Rectal smooth muscle tissue (tissue), 1 donor: ENCODE data around the gene NSA2.
"Not testable (repeated sequence)": the region's sequence is repeated elsewhere in the genome, so short reads cannot be mapped to it uniquely, and the experiment has no call there.

Experiments
- H3K27ac ChIP-seq: one replicate; pipeline ENCODE4 v1.7.0; 2013; ENCODE audit warnings: low read depth, low read length, inconsistent platforms
- H3K27me3 ChIP-seq: one replicate; pipeline ENCODE4 v1.7.0; 2013; ENCODE audit warnings: low read length; ENCODE audit not compliant: control insufficient read depth, insufficient read depth
- H3K36me3 ChIP-seq: one replicate; pipeline ENCODE4 v1.7.0; 2013; ENCODE audit warnings: low read length; ENCODE audit not compliant: control insufficient read depth, insufficient read depth
- H3K4me1 ChIP-seq: one replicate; pipeline ENCODE4 v1.7.0; 2013; ENCODE audit warnings: low read length; ENCODE audit not compliant: control insufficient read depth, insufficient read depth
- H3K4me3 ChIP-seq: one replicate; pipeline ENCODE4 v1.7.0; 2013; ENCODE audit warnings: low read length
- H3K9ac ChIP-seq: one replicate; pipeline ENCODE4 v1.7.0; 2013; ENCODE audit warnings: low read length

Gene NSA2

DNA sequence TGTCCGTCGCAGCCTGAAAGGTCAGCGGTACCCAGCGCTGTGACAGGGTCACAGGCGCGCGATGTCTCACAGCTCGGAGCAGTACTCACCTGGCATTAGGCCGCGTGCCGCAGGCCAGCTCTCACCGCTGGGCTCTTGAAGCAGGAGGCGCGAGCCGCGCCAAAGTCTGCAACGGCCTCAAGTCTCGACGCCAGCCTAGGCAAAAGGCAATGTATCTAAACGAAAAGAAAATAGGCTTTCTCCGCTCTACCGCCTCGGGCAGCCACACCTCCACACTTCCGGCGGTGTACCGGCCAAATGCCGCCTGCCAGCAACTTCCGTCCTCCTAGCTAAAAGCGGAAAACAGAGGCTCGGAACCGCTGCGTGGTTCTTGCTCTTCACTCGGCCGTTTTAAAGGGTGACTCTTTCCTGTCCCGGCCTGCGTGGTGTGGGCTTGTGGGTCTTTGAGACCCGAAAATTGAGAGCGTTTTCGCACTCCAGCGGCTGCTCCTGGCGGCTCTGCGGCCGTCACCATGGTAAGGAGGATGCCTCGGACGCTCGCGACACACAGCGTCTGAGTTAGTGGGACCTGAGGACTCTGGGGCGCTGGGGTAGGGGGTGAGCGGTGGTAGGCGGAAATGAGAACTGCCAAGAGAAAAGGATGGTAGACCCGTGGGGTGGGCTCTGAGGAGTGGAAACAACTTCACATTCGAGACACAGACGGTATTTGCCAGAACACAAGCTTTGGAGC is at the start of gene NSA2, which contains the start of gene GFM2:
Gene NSA2, plus strand, starts transcription at position 401 of the 730 bp plus-strand sequence. Its CDS starts 112 bp downstream, at position 513.
Gene GFM2, minus strand, starts transcription at position 269 of the 730 bp plus-strand sequence. CDS start 3,375 bp downstream, outside the sequence.
- Histone ChIP-seq H3K36me3 (peaks cover 4% of the 10 kb centered on the region), H3K27ac (peak within 1 kb of the TSS; percentile 81), H3K27me3 (no peaks in the 10 kb centered on the region), H3K9ac (peak within 1 kb of the TSS; percentile 94), H3K4me1 (peaks cover 13% of the 10 kb centered on the region), H3K4me3 (peak within 1 kb of the TSS; percentile 100)

DNA sequence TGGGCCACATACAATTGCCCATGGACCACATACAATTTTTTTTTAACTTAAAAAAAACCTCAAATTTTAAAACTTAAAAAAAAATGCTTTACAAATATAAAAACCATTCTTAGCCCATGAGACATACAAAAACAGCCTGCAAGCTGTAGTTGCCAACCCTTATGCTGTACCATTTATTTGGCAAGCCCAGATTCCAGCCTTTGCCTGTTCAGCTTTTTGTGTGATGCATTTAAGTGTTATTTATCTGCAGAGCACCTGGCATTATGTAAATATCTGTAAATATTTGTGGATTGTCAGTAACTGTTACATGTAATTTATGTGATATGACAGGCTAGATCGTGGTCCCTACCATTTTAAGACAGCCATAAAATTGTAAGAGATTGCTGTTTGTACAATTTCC is 49.5 kb upstream of the NSA2 start:
- no peak overlapping the region for H3K9ac ChIP-seq
- peaks cover 10% of the 10 kb centered on the region for H3K36me3 ChIP-seq
- H3K27ac ChIP-seq: no peak overlapping the region
- H3K4me3 ChIP-seq: no peak overlapping the region
- no peaks in the 10 kb centered on the region for H3K27me3 ChIP-seq
- no peaks in the 10 kb centered on the region for H3K4me1 ChIP-seq

DNA sequence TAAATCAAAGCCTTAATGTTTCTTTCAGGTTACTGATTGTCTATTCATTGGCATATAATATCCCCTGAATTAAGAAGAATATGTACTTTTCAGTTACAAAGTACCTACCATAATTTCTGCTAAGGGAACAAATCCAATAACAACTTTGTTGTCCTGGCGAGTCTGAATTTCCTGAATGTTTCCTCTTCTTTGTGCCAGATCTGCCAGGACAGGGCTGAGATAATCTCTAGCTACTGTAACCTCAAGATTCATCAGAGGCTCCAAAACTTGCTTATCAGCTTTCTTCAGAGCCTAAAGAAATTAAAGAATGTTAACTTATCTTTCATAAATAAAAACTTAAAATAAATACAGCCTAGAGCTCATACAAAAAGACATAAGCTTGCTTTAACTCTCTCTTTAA is 44.8 kb upstream of the NSA2 start:
- no peaks in the 10 kb centered on the region for H3K4me1 ChIP-seq
- no peak overlapping the region for H3K9ac ChIP-seq
- no peaks in the 10 kb centered on the region for H3K27me3 ChIP-seq
- no peak overlapping the region for H3K27ac ChIP-seq
- H3K4me3 ChIP-seq: no peak overlapping the region
- H3K36me3 ChIP-seq: peaks cover 28% of the 10 kb centered on the region

DNA sequence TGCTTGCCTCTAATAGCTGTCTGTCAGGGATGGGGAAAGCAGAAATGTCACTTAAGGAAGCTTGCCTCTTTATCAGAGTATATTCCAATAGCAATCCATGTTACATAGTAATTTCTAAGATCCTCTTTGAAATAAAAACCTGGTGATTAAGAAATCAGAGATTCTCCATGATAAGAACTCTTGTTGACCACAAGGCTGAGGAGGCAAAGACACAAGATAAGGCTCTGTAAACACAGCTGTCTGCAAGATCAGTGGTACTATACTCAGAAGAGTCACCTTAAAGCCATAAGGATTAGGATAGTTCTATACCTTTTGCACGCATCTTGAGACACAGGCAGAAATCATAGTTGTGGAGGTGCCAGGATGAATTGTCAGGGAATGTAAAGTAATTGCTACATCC is 41.7 kb upstream of the NSA2 start:
- Histone ChIP-seq H3K27me3 (no peaks in the 10 kb centered on the region), H3K9ac (no peak overlapping the region), H3K4me3 (no peak overlapping the region), H3K36me3 (peaks cover 23% of the 10 kb centered on the region), H3K4me1 (no peaks in the 10 kb centered on the region), H3K27ac (no peak overlapping the region)

DNA sequence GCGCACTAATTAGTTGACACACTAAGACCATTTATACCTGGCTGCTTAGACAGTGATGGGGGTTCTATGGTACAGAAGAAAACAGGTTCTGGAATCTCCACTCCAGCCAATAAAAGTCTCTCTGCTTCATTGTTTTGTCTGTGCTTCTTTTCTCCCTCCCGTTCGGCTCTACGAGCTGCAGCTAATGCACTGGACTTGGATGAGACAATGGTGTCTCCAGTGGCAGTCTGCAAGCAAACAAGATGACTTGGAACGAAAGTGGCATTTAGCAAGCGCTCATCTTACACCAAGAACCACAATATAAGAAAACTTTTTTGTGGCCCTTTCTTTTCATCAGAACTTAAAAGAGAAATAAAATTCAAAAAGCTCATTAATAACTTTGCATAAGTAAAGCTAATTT is 30.3 kb upstream of the NSA2 start:
- H3K4me3 ChIP-seq: no peak overlapping the region
- H3K36me3 ChIP-seq: peaks cover 8% of the 10 kb centered on the region
- no peaks in the 10 kb centered on the region for H3K4me1 ChIP-seq
- H3K9ac ChIP-seq: no peak overlapping the region
- no peak overlapping the region for H3K27ac ChIP-seq
- H3K27me3 ChIP-seq: no peaks in the 10 kb centered on the region

DNA sequence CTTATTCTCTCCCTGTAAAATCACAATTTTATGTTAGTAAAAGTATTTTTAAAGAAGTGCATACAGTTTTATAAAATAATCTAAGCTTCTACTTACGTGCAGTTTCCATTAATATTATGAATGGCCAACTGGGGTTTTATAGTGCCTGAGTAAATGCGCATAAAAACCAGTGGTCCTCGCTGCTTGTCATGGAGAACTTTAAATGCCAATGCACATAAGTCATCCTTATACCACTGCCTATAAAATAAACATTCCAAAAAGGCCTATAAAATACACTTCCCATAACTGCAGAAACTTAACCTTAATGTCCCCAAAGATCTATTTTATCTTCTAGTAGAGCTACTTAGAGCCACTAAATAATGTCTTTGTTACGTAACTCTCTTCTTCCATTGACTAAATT is 28.6 kb upstream of the NSA2 start:
- Histone ChIP-seq H3K36me3 (peaks cover 7% of the 10 kb centered on the region), H3K27me3 (no peaks in the 10 kb centered on the region), H3K9ac (no peak overlapping the region), H3K27ac (no peak overlapping the region), H3K4me3 (no peak overlapping the region), H3K4me1 (no peaks in the 10 kb centered on the region)

DNA sequence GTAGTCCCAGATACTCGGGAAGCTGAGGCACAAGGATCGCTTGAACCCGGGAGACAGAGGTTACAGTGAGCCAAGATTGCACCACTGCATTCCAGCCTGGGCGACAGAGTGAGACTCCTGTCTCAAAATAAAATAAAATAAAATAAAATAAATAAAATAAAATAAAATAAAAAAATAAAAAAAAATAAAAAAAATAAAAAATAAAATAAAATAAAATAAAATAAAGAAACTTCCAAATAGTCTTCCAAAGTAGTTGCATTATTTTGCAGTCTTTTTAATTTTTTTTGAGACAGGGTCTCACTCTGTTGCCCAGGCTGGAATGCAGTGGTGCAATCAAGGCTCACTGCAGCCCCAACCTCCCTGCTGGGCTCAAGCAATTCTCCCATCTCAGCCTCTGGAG is 18.3 kb upstream of the NSA2 start:
- not testable (repeated sequence) for H3K4me1 ChIP-seq, H3K9ac ChIP-seq, H3K36me3 ChIP-seq, H3K4me3 ChIP-seq, H3K27ac ChIP-seq, H3K27me3 ChIP-seq

DNA sequence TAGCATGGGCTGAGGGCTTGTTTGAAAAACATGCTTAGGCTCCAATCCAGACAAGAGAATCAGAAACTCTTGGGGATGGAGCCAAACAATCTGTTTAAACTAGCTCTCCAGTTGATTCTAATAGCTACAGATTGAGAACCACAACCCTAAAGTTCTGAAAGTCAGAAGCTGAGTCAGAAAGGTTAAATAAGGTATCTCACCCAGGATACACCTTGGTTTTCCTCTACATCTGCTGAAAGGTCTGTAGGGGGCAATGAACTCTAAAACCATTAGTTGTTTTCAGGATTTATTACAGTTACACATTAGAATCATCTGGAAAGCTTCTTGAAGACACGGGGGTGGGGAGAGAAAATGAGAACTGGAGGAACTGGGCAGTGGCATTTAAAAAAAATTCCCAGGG is 5.8 kb upstream of the NSA2 start:
- Histone ChIP-seq H3K4me3 (no peak overlapping the region), H3K9ac (no peak overlapping the region), H3K4me1 (peaks cover 5% of the 10 kb centered on the region), H3K27me3 (no peaks in the 10 kb centered on the region), H3K36me3 (peaks cover 11% of the 10 kb centered on the region), H3K27ac (no peak overlapping the region)

DNA sequence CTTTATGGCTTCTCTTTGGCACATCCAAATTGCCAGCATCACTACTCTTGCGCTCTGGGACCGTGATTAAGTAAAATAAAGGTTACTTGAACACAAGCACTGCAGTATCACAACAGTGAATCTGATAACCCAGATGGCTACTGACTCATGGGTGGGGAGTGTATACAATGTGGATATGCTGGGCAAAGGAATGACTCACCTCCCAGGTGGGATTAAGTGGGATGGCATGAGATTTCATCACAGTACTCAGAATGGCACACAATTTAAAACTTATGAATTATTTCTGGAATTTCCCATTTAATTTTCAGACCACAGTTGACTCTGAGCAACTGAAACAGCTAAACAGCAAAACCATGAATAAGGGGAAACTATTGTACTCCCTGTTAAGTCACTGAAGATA is 4.5 kb upstream of the NSA2 start:
- H3K27ac ChIP-seq: no peak overlapping the region
- H3K4me1 ChIP-seq: peaks cover 5% of the 10 kb centered on the region
- no peak overlapping the region for H3K4me3 ChIP-seq
- H3K36me3 ChIP-seq: peaks cover 12% of the 10 kb centered on the region
- H3K27me3 ChIP-seq: no peaks in the 10 kb centered on the region
- H3K9ac ChIP-seq: no peak overlapping the region

DNA sequence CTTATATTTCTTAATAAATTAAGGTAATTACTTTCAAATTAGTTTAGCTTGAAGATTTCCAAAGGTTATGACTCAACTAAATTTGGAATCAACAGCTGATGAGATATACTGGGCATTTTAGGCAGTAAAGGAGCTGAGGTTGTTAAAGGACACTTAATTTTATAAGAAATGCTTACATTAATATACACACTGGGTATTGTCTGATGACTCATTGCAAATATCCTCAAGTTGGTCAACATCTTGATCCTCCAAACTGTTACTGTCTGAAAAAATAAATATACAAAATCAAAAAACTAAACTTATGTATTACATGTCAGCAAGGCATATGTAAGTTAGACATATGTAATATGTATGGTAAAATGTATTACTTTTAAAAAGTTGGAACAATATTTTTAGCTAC is 3.5 kb upstream of the NSA2 start:
- H3K27ac ChIP-seq: no peak overlapping the region
- no peaks in the 10 kb centered on the region for H3K27me3 ChIP-seq
- peaks cover 9% of the 10 kb centered on the region for H3K36me3 ChIP-seq
- no peak overlapping the region for H3K9ac ChIP-seq
- H3K4me3 ChIP-seq: no peak overlapping the region
- peaks cover 13% of the 10 kb centered on the region for H3K4me1 ChIP-seq

DNA sequence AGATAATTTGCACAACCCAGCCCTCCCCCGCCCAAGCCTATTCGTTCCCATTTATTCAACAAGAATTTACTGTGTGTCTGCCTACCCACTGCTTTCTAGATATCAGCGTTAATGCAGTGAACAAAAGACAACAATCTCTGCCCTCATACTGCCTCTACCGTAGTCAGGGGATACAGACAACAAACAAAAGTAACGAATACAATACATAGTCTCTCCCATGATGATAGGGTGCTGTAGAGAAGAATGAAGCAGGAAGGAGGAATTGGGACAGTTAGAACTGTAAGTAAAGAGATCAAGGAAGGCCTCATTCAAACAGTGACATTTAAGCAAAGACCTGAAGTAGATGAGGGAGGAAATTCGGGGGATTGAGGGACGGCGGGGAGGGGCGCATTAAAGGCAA is 1.8 kb upstream of the NSA2 start:
- H3K27ac ChIP-seq: no peak overlapping the region
- no peak overlapping the region for H3K4me3 ChIP-seq
- H3K36me3 ChIP-seq: peaks cover 7% of the 10 kb centered on the region
- no peaks in the 10 kb centered on the region for H3K27me3 ChIP-seq
- peaks cover 13% of the 10 kb centered on the region for H3K4me1 ChIP-seq
- H3K9ac ChIP-seq: no peak overlapping the region

DNA sequence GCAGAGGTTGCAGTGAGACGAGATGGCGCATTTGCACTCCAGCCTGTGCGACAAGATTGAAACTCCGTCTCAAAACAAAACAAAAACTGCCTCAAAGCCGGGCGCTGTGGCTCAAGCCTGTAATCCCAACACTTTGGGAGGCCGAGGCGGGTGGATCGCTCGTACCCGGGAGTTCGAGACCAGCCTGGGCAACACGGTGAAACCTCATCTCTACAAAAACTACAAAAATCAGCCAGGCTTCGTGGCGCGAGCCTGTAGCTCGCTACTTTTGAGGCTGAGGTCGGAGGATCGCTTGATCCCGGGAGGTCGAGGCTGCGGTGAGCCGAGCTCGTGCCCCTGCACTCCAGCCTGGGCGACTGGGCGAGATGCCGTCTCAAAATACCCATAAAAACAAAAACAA is 1.1 kb upstream of the NSA2 start:
- H3K27ac ChIP-seq: no peak overlapping the region
- H3K36me3 ChIP-seq: peaks cover 6% of the 10 kb centered on the region
- peak overlapping the region; percentile 100 for H3K4me3 ChIP-seq
- H3K9ac ChIP-seq: no peak overlapping the region
- H3K4me1 ChIP-seq: peaks cover 13% of the 10 kb centered on the region
- H3K27me3 ChIP-seq: no peaks in the 10 kb centered on the region

DNA sequence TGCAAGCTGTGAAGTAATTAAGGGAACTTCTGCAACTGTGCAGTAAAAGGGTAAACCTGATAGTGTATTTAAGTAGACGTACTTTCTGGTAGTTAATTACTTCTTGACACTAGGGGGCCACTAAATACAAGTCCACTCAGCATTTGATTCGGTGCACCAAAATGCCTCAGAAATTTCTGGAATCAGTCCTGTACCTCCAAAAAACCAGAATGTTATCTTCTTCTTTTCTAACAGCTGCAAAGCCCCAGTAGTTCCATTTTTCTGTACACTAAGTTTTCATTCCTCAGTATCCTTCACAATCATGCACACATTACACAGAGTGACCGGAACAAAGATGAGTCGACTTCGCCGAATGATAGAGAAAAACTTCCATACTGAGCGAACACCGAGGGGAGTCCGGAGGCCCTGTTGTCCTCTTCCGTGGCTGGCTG is 616 bp upstream of the NSA2 start:
- Histone ChIP-seq H3K27me3 (no peaks in the 10 kb centered on the region), H3K4me1 (peaks cover 13% of the 10 kb centered on the region), H3K9ac (peak overlapping the region; percentile 94), H3K36me3 (peaks cover 4% of the 10 kb centered on the region), H3K4me3 (peak overlapping the region; percentile 100), H3K27ac (peak overlapping the region; percentile 67)
